GM21717 (cell line): ENCODE data around the gene KDELR3.

Experiments
- ATAC-seq: cut with Tn5 transposase; IDR thresholded peaks from one replicate; pipeline ENCODE4 v1.9.1; 2021; ENCODE audit warnings: mild to moderate bottlenecking, moderate library complexity; ENCODE audit not compliant: unreplicated experiment

KDELR3 gene

DNA sequence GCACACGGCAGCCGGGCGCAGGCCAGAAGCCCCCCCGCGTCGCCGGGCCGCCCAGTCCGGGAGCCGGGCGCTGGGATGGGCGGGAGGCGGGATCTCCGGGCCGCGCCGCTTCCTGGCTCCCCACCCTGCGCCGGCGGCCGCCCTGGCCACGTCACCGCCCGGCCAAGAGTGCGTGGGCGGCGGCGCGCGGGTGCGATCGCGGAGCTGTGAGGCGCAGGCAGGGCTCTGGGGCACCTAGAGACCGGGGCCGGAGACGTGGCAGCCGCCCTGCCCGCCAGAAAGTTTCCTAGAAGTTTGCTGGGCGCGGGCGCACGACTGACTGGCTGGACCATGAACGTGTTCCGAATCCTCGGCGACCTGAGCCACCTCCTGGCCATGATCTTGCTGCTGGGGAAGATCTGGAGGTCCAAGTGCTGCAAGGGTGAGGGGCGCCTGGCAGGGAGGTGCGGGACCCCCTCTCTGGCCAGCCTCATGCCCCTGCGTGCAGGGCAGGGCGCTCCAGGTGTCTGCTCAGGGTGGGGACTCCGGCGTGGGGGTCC lies at the start of gene KDELR3:
Gene KDELR3 (plus strand): TSS at position 193 of the 539 bp plus-strand sequence. CDS start 138 bp downstream, at position 331.
- ATAC-seq, result no peak

DNA sequence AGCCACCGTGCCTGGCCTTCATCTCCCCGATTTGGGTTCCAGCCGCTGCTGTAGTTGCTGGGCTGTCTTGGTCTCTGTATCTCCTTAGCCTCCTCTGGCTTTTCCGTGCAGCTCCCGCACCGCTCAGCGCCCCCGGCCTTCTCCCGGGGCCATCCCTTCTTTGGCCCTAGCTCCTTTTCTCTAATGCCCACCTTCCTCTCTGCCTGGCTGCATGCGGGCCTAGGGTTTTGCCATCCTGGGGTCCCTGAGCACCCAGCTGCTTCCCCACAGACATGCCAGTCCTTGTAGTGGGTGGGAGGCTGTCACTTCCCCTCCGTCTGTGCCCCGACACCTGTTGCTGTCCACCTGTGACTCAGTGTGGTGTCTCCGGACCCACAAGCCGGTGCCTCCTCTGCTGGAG lies 49.3 kb upstream of the KDELR3 start:
- no peak for ATAC-seq

DNA sequence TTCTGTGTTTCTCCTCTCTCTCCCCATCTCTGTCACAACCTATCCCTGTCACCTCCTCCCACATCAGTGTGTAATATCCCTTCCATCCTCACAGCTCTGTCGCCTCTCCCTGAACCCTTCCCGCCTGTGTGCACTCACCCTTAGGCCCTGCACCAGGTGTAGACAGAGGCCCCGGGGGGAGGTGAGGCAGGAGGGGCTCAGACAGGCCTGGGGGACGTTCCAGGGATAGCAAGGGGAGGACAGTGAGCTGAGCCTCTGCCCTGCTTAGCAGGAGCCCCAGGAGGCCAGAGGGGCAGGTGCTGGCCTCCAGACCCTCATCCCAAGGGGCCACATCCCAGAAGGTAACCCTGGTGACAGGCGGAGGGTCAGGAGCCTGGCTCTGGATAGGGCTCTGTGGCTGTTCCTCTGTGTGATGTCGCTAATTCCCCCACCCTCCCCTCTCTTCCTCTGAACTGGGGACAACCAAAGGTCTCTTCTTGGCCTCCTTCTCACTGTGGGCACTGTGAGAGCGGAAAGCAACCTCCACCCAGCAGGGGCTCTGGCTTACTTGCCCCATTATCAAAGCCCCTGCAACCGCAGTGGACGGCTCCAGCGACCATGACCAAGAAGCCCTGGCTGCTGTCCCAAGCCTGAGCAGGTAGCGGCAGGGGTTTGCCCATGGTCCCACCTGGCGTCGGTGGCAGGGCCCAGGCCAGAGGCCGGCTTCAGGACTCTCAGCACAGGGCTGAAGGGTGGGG lies 48.6 kb upstream of the KDELR3 start:
- ATAC-seq, result no peak

DNA sequence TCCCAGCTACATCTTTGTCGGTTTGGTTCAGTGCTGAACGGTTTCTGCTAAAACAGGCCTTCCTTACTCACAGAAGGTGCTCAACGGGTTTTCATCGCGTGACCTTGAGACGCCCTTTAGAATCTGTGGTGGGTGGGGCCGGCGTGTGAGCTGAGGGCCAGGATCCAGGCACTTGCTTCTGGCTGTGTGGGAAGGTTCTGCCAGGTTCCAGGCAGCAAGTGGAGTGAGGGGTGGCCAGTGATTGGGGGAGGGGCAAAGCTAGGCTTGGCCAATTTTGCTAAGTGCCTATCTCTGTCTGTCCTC lies 48.1 kb upstream of the KDELR3 start:
- no peak for ATAC-seq

DNA sequence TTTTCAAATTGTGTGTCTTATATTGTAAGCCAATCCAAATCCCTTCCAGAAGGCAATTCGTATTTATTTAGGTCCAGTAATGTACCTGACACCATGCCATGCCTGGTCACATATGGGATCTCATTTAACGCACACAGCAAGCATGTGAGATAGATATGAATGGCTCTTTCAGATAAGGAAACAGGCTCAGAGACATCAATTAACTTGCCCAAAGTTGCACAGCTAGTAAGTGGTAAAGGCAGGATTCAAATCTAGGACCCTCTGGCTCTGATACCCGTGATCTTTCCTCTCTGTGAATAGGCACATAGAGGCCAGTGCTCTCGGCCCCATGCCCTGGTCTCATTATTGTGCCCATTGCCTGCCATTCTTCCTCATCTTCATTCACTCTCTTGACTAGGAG lies 47.2 kb upstream of the KDELR3 start:
- no peak for ATAC-seq

DNA sequence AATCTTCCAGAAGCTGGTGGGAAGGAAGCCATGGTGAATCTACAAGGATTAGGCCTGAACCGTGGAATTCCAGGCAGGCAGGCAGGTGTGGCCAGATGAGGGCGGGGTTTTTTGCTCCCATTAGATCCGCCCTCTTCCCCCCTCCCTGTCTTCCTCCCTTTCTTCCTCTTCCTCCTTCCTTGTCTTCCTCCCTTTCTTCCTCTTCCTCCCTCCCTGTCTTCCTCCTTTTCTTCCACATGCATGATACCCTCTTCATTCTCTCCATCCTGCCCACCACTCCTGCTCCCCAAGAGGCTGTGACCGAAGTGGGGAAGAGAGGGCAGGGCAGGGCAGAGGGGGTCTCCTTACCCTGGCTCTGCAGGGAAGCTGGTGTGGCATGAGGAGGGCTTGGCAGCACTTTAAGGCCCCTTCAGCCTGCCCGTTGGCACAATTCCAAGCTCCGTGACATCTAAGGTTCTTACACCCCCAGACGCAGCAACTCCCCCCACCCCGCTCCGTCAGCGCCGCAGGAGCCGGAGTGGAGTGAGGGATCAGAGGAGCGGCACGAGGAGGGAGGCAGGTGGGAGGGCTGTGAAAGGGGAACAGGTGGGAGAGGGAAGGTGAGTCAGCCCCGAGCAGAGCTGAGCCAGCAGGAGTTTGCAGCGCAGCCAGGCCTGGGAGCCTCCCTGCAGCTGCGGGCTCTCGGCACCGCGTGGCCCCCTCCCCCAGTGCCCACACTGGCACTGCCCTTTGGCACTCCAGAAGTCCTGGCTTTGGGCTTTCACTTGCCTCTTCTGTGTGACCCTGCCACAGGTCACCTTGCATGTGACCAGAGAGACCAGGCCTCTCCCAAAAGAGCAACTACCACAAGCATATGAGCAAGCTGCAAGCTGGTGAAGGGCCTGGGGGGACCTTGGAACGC lies 45.0 kb upstream of the KDELR3 start:
- no peak for ATAC-seq

DNA sequence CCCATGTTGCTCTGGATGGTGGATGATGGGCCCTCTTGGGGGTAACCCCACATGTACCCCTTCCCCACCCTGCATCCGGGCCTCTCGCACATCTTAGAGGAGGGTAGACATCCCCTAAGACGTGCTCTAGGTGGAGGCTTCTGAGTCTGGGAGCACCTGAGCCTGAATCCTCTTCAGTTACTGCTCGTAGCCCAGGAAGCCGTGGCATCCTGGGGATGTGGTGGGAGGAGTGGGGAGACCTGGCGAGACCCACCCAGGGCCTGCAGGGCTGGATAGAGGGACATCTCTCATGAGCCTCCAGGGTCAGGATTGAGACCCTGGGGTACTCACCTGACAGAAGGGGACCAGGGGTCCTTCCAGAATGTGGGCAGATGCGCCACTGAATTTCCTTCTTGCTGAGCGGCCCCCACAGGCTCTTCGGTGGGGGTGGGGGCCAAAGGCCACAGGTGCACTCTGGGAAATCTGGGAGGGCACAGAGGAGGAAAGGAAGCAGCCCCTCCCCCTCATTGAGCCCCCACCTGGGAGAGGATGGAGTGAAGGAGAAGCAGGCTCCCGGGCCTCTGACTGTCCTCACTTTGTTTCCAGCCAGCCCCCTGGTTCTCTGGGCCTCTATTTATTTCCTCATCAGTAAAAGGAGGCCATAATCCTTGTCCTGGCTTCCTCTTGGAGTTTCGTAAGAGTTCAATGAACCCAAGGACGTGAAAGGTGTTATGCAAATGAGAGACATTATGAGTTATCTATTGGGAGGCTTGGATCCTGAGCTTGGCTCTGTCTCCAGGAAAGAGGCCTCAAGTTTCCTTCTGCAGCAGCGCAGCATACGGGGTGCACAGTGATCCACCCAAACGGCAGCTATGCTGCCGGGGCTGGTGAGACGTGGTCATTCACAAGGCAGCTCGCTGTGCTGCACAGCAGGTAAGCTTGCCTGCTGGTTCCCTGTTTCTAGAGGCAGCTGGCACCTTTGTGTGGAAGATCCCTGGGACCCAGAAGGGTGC lies 44.1 kb upstream of the KDELR3 start:
- no peak for ATAC-seq

DNA sequence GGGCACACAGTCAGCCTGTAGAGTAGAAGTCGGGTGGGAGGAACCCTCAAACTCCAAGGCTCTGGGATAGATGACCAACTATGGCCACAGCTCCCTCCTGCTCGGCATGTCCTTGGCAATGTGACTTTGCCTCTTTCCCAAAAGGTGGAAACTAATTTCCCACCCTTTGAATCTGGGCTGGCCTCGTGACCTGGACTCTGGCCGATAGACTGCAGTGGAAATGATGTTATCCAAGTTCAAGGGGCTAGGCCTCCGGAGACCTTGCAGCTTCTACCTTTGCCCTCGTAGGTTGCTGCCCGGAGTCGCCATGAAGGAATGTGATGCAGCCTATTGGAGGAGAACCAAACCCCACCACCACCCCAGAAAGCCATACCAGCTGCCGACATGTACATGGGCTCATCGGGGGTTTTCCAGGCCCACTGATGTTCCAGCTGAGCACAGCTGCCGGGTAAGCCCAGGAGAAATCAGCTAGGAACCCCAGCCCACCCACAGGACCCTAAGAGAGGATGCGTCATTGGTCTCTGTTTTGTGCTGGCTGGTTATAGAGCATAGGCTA lies 43.3 kb upstream of the KDELR3 start:
- no peak for ATAC-seq

DNA sequence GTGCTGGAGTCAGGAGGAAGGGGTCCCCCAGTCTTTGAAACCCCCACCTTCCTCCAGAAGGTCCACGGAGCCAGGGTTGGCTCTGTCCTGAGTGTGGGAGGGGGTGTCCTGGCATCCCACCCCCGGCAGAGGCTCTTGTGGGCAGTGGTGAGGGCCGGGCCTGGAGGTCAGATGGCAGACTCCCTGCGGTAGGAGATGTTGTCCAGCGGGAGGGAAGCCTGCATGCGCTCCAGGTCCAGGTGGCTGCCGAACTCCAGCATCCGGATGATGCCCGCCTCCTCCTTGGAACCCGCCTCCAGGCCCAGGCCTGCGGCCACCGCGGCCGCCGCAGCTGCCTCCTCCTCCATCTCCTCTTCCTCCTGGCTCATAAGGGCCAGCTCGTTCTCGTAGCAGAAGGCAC lies 41.3 kb upstream of the KDELR3 start:
- ATAC-seq, result no peak

DNA sequence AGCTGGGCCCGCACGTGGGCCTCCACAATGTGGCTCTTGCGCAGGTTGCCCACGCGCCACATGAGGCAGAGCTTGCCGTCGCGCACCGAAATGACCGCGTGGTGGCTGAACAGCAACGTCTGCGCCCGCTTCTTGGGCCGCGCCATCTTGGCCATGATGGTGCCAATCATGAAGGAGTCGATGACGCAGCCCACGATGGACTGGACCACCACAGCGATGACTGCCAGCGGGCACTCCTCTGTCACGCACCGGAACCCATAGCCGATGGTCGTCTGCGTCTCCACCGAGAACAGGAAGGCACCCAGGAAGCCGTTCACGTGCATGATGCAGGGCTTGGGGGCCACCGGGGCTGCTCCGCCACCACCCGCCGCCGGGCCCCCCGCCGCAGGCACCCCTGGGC lies 40.4 kb upstream of the KDELR3 start:
- no peak for ATAC-seq

DNA sequence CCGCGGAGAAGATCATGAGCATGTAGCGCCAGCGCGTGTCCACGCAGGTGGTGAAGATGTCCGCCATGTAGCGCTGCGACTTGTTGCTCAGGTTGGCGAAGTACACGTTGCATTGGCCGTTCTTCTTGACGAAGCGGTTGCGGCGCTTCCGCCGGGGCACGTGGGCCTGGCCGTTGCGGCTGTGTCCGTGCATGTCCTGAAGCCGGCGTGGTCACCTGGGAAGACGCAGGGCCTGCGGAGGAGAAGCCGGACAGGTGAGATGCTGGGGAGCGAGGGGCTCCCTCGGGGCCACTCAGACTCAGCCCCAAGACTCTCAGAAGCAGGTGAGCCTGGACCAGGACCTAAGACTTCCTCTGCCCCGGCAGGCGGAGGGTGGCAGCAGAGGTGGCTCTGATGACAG lies 40.0 kb upstream of the KDELR3 start:
- ATAC-seq, result no peak

DNA sequence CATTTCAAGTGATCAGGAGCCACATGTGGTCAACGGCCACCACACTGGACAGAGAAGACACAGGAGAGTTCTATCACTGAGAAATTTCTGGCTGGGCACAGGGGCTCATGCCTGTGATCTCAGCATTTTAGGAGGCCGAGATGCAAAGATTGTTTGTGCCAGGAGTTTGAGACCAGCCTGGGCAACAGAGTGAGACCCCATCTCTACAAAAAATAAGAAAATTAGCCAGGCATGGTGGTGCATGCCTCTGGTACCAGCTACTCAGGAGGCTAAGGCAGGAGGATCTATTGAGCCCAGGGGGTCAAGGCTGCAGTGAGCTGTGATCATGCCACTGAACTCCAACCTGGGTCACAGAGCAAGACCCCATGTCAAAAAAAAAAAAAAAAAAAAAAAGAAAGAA lies 39.2 kb upstream of the KDELR3 start:
- no peak for ATAC-seq

DNA sequence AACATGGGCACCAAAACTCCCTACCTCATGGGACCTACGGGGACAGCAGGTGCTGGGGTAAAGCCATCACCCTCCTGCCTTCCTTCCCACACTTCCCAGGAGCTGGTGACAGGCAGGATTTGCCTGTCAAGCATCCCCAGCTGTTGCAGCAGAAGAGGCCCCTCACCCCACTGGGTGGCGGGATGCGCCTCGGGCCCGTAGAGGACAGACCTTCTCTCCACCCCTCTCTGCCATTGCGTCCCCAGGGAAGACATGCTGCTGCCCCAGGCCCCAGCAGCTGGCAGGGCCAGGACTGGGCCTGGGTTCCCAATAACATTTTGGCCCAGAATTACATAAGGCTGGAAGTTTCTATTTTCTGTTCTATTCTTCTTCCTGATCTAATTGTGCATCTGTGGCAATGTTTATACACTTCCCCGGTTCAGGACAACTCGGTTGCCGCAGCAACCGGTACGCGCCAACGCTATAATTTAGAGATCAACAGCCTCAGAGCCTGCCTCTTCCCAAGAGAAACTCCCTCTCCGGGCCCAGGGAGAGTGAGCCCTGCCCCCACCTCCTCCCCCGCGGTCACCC lies 38.3 kb upstream of the KDELR3 start:
- no peak for ATAC-seq

DNA sequence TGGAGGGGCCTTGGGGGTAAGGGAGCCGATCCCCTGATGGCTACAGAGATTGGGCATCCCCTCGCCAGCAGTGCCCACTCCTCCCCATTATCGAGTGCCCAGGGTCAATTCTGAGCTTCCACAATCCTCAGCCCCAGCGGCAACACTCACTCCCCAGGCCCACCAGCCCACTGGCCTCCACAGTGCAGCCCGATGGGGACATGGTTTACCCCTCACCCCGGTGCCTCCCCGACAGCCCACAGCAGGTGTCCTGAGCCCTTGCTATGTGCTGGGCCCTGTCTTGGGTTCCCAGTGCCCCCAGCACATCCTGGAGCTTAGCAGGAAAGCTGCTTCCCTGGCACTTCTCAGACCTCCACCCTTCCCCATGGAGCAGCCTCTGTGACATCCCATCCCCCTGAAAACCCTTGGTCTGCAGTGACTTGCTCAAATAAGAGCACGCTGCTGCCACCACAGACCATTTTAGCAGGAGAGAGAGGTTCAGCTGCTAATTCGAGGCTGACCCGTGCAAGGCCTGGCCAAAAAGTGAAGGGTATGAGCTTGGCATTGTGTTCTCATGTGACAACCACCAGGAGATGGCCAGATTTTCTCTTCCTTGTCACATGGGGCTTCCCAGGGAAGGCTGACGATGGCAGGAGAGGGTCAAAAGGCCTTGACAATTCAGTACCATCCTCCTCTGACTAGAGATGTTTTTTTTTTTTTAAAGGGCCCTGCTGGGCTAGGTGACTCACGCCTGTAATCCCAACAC lies 36.5 kb upstream of the KDELR3 start:
- no peak for ATAC-seq

DNA sequence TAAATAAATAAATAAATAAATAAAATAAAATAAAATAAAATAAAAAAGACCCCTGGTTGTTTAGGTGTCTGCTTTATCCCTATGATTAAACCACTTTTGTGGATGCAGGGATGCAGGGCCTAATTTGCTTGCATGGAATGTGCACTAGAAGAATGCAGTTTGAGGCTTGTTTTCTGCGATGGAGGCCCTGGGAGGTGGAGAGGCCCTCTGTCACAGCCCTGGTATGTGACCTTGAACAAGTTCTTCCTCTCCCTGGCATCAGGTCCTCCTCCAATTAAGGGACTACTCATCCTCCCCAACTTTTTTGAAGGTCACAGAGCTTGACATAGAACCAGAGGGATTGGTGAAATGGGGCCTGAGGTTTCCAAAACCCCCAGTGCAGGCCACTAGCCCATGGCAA lies 35.6 kb upstream of the KDELR3 start:
- no peak for ATAC-seq

DNA sequence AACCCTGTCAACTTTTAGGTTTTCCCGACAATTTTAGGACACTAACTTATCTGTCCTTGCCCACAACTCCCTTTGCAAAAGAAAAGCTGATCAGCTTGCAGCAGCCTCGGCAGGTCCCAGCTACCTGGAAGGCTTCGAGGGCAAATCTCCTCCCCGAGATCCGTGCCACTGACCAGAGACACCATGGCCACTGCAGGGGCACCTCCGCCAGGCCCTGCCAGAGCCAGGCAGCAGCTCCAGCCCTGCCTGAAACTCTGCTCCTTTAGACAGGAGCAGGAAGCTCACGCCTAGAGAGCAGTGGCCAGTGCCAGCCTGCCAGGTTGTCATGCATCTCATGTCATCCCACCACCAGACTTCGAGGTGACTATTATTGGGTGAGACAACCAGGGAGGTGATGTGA lies 34.0 kb upstream of the KDELR3 start:
- ATAC-seq, result no peak

DNA sequence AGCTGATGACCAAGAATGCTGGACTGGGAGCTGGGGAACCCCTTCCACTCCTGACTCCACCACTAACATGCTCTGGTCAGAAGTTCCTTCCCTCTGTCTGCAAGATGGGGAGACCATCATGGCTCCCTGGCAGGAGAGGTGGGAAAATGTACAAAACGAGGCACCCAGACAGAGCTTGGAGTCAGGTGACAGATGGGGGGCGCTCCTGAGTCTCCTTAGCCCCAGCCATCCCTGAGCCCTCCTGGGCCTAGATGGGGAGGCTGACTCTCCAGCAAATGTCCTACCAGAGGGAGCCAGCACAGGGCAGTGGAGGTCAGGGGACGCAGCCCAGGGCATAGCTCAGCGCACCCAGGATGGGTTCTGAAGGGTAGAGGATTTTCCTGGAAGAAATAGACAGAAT lies 32.9 kb upstream of the KDELR3 start:
- ATAC-seq, result no peak

DNA sequence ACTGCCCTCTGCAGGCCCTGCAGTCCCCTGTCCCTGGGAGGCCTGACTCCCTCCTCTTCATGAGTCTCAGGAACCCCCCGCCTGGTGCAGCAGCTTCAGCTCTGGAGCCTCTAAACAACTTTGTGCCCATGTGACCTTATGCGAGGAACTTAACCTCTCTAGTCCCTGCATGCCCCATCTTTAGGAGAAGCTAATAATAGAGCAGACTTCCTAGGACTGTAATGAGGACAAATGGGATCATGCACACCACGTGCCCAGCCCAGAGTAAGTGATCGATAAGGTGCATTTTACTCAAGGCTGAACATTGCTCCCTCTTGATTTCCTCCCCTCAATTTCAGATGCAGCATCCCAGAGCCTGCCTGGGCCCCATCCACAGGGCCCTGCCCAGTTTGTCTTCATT lies 31.9 kb upstream of the KDELR3 start:
- ATAC-seq, result no peak

DNA sequence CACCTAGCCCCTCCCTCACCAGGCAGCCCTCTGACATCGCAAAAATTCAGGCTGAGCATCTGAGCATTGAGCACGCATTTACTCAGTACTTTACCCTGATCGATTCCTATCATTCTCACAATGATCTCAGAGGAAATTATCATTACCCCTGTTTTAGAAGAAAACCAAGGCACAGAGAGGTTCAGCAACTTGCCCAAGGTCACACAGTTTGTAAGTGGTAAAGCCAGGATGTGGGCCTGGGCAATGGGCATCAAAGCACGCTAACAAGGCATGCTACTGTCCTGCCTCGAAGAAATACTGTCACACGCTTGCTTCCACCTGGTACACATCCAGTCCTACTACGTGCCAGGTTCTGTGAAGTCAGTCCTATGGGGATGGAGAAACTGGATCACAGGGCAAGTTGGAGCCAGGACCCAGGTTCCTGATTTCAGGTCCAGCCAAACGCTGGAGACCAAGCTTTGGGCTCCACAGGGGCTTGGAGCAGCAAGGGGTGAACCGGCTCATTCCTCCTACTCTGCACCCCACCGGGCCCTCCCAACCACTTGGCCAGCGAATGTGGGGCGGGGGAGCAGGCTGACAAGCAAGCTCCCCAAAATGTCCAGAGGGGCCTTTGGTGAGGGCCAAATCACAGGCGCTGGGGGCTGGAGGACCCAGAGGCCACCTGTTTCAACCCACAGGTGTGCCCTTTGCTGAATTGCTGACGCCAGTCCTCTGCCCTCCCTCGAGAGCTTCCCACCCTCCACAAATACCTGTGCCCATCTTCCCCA lies 31.1 kb upstream of the KDELR3 start:
- ATAC-seq, result no peak
